ENCODE results near the gene CELF2.

Gene CELF2

DNA sequence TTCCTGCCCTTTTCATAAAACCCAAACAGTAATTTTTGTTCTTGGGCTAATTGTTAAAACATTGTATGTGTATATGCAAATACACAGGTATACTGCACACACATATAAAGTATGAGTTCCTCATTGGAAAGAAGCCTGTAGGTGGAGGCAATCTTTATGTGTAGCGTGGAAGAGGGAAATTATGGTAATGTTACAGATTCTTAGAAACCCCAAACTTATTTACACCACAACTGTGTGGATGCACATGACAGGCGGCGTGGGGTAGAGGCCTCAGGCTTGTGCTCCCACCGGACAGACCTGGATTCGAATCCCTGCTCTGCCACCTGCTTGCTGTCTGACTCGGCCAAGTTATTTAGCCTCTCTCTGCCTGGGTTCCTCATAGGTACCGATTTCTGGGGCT lies 223.0 kb downstream of the CELF2 start:
- no peak overlapping the region for H3K4me3 ChIP-seq (ENCODE audit: low read depth, low read length)
- no peaks in the 10 kb centered on the region for H3K27me3 ChIP-seq (ENCODE audit: insufficient read depth, low read length)
- peaks cover 6% of the 10 kb centered on the region for H3K4me1 ChIP-seq (ENCODE audit: control insufficient read depth, insufficient read depth, low read length, unreplicated experiment)
- H3K36me3 ChIP-seq (ENCODE audit: insufficient read depth, low read length): no peaks in the 10 kb centered on the region
- no peak overlapping the region for H2AFZ ChIP-seq (ENCODE audit: low read length, unreplicated experiment)
- H3K79me2 ChIP-seq (ENCODE audit: control insufficient read depth, insufficient read depth, low read length, unreplicated experiment): no peaks in the 10 kb centered on the region
- H3K27ac ChIP-seq (ENCODE audit: low read depth, low read length): no peak overlapping the region

DNA sequence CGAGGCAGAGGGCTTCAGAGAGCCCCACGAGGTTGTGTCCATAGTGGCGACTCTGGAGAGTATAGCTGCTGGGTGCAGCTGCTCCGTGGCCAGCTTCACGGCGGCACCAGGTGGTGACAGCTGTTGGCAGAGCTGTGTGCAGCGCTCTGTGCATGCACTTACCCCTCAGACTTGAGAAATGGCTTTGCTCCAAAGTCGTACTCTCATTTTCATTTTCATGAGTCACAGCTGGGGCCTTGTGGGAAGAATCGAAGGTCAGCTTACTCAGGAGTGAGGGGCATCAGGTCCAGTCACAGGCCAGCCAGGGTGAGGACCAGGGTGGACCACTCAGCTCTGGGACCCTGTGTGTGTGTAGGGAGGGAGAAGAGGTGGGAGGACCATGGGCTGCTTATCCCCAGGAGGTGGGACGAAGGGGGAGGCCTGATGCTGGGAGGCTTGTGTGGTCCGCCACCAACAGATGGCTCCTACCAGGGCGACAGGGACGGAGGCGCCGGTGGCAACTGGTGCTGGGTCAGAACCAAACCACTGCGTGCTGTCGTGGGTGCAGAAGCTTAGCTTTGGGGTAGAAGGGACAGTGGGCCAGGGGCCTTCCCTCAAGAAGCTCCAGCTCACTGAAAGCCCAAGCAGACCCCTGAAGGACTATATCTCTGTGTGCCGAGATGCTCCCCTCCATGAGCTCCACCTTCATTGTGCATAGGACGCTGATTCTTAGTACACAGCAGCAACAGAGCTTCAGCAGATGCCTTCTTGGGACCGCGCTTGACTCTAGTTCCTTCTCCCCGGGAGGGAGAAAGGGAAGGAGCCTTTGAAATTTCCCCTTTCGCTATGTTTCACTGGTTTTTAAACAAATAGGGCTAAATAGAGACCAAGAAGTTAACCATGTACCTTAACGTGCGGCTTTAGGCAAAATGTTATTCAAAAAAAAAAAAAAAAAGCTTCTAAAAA lies 225.0 kb downstream of the CELF2 start:
- Histone ChIP-seq H3K79me2 (ENCODE audit: control insufficient read depth, insufficient read depth, low read length, unreplicated experiment) (no peaks in the 10 kb centered on the region), H3K4me1 (ENCODE audit: control insufficient read depth, insufficient read depth, low read length, unreplicated experiment) (peaks cover 6% of the 10 kb centered on the region), H3K27ac (ENCODE audit: low read depth, low read length) (no peak overlapping the region), H3K36me3 (ENCODE audit: insufficient read depth, low read length) (no peaks in the 10 kb centered on the region), H3K27me3 (ENCODE audit: insufficient read depth, low read length) (no peaks in the 10 kb centered on the region), H3K4me3 (ENCODE audit: low read depth, low read length) (no peak overlapping the region), H2AFZ (ENCODE audit: low read length, unreplicated experiment) (no peak overlapping the region)

DNA sequence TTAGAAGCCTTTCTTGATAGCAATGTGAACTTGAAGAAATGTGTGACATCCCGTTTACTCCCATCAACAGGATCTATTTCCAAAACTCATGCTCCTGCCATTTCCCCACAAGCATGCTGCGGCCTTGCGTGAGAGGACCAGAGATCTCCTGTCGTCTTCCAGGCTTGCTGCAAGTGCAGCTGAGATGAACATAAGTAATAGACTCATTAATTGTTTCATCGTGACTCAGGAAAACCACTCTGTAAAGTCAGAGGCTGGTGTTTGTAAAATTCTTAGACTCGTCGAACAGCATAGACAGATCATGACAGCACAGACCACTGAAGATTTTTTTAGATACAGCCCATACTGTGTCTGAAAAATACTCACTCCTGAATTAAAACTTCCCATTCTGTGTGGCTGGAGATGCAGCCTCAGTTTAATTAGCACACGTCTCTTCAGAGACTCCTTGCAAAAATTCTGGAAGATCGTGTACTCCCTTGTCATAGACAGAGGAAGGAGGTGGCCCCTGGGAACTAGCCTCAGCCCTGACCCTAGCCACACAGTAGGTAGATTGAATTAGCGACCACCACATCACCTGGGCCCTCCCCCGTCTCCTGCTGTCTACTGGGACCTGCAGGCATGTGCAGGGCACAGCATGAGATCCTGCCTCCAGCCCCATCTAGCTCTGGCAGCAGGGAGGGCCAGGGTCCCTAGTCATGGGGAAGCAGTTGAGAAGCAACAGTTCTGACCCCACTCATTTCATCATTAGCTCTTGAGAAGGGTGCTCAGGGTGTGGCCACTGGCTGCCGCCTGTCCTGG lies 226.0 kb downstream of the CELF2 start:
- H3K27me3 ChIP-seq (ENCODE audit: insufficient read depth, low read length): no peaks in the 10 kb centered on the region
- H2AFZ ChIP-seq (ENCODE audit: low read length, unreplicated experiment): no peak overlapping the region
- H3K79me2 ChIP-seq (ENCODE audit: control insufficient read depth, insufficient read depth, low read length, unreplicated experiment): no peaks in the 10 kb centered on the region
- no peaks in the 10 kb centered on the region for H3K36me3 ChIP-seq (ENCODE audit: insufficient read depth, low read length)
- no peak overlapping the region for H3K27ac ChIP-seq (ENCODE audit: low read depth, low read length)
- no peak overlapping the region for H3K4me3 ChIP-seq (ENCODE audit: low read depth, low read length)
- peaks cover 6% of the 10 kb centered on the region for H3K4me1 ChIP-seq (ENCODE audit: control insufficient read depth, insufficient read depth, low read length, unreplicated experiment)

DNA sequence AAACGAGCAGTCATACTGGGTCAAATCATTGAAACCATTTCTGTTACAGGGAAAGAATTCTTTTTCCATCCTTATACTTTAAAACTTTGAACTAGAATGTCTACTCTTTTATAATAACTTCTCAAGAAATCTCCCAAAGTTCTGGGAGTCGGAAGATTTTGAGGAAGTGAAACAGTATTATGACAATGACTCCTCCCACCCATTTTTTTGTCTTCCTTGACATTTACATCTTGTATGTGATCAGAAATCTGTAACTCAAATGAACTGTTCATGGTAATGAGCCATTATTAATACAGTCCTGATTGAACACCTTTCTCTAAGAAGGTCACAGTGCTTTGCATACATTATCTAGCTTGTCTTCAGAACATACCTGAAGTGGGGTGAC lies 227.4 kb downstream of the CELF2 start:
- Histone ChIP-seq H3K36me3 (ENCODE audit: insufficient read depth, low read length) (no peaks in the 10 kb centered on the region), H2AFZ (ENCODE audit: low read length, unreplicated experiment) (no peak overlapping the region), H3K27ac (ENCODE audit: low read depth, low read length) (no peak overlapping the region), H3K4me1 (ENCODE audit: control insufficient read depth, insufficient read depth, low read length, unreplicated experiment) (peaks cover 6% of the 10 kb centered on the region), H3K4me3 (ENCODE audit: low read depth, low read length) (no peak overlapping the region), H3K27me3 (ENCODE audit: insufficient read depth, low read length) (no peaks in the 10 kb centered on the region), H3K79me2 (ENCODE audit: control insufficient read depth, insufficient read depth, low read length, unreplicated experiment) (no peaks in the 10 kb centered on the region)

DNA sequence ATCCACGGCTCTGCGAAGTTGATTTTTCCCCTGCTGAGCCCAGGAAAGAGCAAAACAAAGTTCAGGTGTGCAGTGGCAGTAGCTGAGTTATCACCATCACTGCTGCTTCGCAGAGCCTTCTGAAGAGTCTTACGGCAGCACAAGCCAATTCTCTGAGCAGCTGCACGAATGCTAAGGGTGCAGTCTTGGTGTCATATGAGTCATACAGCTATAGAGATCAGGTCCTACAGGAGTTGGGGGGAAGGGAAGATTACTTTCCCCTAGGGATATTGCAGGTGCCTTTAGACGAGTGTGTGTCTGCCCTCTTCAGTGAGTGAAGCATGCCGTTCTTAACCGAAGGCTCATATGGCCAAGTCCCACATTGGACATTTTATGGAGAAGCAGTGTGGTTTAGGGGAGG lies 227.8 kb downstream of the CELF2 start:
- H3K27me3 ChIP-seq (ENCODE audit: insufficient read depth, low read length): no peaks in the 10 kb centered on the region
- H3K27ac ChIP-seq (ENCODE audit: low read depth, low read length): no peak overlapping the region
- no peaks in the 10 kb centered on the region for H3K36me3 ChIP-seq (ENCODE audit: insufficient read depth, low read length)
- no peaks in the 10 kb centered on the region for H3K79me2 ChIP-seq (ENCODE audit: control insufficient read depth, insufficient read depth, low read length, unreplicated experiment)
- H2AFZ ChIP-seq (ENCODE audit: low read length, unreplicated experiment): no peak overlapping the region
- H3K4me1 ChIP-seq (ENCODE audit: control insufficient read depth, insufficient read depth, low read length, unreplicated experiment): peaks cover 6% of the 10 kb centered on the region
- H3K4me3 ChIP-seq (ENCODE audit: low read depth, low read length): no peak overlapping the region

DNA sequence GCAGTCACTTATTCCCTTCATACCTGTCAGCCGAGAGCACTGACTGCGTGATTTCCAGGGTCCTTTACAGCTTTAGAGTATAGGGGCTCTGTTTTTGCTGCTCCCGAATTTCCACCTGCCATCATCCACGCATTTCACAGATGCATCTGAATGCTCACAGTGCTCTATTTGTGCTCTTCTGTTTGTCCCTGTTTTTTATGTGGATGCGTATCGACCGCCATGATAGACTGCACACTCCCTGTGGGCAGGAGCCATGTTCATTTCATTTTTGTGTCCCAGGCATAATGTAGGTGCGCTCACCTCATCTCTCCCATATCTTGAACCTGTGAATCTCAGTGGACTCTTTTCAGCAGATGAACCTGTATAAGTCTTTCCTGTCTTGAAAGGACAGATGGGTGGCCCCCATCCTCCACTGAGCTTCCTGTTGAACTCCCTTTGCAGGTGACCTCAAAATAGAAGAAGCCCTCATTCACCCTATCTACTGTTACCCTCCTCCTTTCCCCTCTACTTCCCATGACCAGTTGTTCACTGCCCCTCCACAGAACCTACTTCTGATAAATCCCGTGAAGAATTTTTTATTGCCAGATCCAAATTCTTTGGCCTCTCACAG lies 228.4 kb downstream of the CELF2 start:
- no peak overlapping the region for H2AFZ ChIP-seq (ENCODE audit: low read length, unreplicated experiment)
- H3K4me3 ChIP-seq (ENCODE audit: low read depth, low read length): no peak overlapping the region
- no peaks in the 10 kb centered on the region for H3K27me3 ChIP-seq (ENCODE audit: insufficient read depth, low read length)
- peaks cover 6% of the 10 kb centered on the region for H3K4me1 ChIP-seq (ENCODE audit: control insufficient read depth, insufficient read depth, low read length, unreplicated experiment)
- H3K27ac ChIP-seq (ENCODE audit: low read depth, low read length): no peak overlapping the region
- H3K79me2 ChIP-seq (ENCODE audit: control insufficient read depth, insufficient read depth, low read length, unreplicated experiment): no peaks in the 10 kb centered on the region
- no peaks in the 10 kb centered on the region for H3K36me3 ChIP-seq (ENCODE audit: insufficient read depth, low read length)

DNA sequence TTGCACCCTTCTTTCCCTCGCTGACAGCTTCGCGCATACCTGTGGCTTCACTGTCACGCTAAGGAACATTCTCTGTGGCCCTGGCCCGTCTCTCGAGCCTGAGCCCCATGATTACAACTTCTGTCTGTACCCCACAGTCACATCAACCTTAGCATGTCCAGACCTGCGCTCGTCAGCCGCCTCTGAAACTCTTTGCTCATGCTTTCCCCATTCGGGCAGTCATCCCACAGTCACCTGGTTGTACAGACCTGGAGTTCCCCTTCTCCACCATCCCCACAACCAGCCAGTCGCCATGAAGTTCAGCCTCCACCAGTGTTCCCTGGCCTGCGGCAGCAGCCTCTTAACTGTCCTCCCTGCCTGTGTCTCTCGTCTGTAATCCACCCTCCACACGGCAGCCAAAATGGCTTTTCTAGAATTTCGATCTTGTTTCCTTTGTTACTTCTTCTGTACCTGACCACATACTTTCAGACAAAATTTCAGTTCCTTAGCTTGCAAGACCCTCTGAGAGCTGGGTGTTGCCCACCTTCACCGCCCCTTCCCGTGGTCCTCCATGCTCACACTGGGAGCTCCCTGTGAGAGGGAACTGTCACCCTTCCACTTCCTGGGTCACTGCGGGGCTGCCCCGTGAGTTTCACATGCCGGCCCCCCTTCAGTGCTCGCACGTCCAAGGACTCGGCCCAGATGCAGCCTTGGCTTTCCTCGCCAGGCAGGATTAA lies 229.2 kb downstream of the CELF2 start:
- Histone ChIP-seq H3K36me3 (ENCODE audit: insufficient read depth, low read length) (no peaks in the 10 kb centered on the region), H3K27me3 (ENCODE audit: insufficient read depth, low read length) (no peaks in the 10 kb centered on the region), H3K27ac (ENCODE audit: low read depth, low read length) (no peak overlapping the region), H3K4me3 (ENCODE audit: low read depth, low read length) (no peak overlapping the region), H3K4me1 (ENCODE audit: control insufficient read depth, insufficient read depth, low read length, unreplicated experiment) (peaks cover 5% of the 10 kb centered on the region), H3K79me2 (ENCODE audit: control insufficient read depth, insufficient read depth, low read length, unreplicated experiment) (no peaks in the 10 kb centered on the region), H2AFZ (ENCODE audit: low read length, unreplicated experiment) (no peak overlapping the region)

DNA sequence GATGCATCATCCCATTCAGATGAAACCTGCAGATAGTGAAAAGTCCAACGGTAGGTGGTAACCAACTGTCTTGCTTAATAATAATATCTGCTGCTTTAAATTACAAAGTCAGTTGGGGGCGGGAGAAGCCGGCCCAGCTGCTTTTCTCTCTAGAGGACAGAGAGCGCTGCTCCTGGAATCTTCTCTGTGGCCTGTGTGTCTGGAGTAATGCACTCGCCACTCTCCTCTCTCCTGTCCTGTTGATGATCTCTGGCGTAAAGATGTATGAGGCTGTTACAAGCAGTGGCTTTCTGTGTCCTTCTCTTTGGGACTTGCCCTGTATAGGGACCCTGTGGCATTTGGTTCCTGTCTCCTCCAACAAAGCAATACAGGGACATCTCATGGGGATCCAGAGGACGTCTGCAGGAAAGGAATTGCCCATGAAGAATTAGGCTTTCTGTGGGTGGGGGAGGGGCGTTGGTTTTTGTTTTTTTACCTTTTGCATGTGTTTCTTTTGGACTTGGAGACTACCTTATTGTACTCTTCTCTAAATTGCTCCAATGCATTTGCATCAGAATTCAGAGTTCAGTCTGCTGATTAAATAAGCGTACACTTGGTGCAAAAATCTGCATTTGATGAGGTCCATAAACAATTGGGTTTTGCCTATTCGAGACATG lies 231.6 kb downstream of the CELF2 start:
- Histone ChIP-seq H2AFZ (ENCODE audit: low read length, unreplicated experiment) (no peak overlapping the region), H3K36me3 (ENCODE audit: insufficient read depth, low read length) (no peaks in the 10 kb centered on the region), H3K79me2 (ENCODE audit: control insufficient read depth, insufficient read depth, low read length, unreplicated experiment) (no peaks in the 10 kb centered on the region), H3K4me3 (ENCODE audit: low read depth, low read length) (no peak overlapping the region), H3K27me3 (ENCODE audit: insufficient read depth, low read length) (no peaks in the 10 kb centered on the region), H3K27ac (ENCODE audit: low read depth, low read length) (no peak overlapping the region), H3K4me1 (ENCODE audit: control insufficient read depth, insufficient read depth, low read length, unreplicated experiment) (no peaks in the 10 kb centered on the region)

DNA sequence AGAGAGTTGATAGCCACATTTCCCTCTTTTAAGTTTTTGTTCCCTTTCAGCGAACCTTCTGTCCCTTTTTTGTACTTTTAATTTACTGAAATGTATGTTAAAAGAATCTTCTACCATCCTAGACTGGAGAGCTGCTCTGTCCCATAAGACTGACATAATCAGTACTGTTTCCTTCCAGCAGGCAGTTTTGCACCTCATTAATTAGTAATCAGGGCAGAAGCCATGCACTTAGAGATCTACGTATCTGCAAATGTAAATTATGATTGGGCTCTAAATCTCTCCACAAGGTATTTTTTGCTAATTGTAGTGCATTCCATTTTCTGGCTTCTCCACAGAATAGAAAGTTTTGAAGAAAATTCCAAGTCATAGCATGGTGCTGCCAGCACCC lies 232.1 kb downstream of the CELF2 start:
- Histone ChIP-seq H3K4me1 (ENCODE audit: control insufficient read depth, insufficient read depth, low read length, unreplicated experiment) (no peaks in the 10 kb centered on the region), H3K27ac (ENCODE audit: low read depth, low read length) (no peak overlapping the region), H3K4me3 (ENCODE audit: low read depth, low read length) (no peak overlapping the region), H3K36me3 (ENCODE audit: insufficient read depth, low read length) (no peaks in the 10 kb centered on the region), H2AFZ (ENCODE audit: low read length, unreplicated experiment) (no peak overlapping the region), H3K27me3 (ENCODE audit: insufficient read depth, low read length) (no peaks in the 10 kb centered on the region), H3K79me2 (ENCODE audit: control insufficient read depth, insufficient read depth, low read length, unreplicated experiment) (no peaks in the 10 kb centered on the region)

DNA sequence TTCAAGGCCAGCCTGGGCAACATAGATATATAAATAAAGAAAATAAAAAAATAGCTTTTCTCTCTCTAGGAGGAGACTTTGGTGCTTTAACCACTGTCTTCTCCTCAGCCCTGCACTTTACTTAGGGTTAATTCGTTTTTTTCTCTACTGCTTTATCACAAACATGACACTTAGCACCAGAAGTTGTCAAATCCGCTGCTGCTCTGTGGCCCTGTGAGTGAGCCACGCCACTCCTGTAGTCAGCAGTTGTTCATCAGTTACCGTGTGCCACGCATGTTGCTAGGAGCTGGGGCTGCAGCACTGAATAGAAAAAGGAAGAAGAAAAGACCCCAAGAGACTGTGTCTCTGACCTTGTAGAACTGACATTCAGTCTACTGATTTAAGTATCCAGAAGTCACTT lies 232.6 kb downstream of the CELF2 start:
- no peaks in the 10 kb centered on the region for H3K27me3 ChIP-seq (ENCODE audit: insufficient read depth, low read length)
- H2AFZ ChIP-seq (ENCODE audit: low read length, unreplicated experiment): no peak overlapping the region
- H3K27ac ChIP-seq (ENCODE audit: low read depth, low read length): no peak overlapping the region
- no peaks in the 10 kb centered on the region for H3K36me3 ChIP-seq (ENCODE audit: insufficient read depth, low read length)
- no peaks in the 10 kb centered on the region for H3K79me2 ChIP-seq (ENCODE audit: control insufficient read depth, insufficient read depth, low read length, unreplicated experiment)
- no peaks in the 10 kb centered on the region for H3K4me1 ChIP-seq (ENCODE audit: control insufficient read depth, insufficient read depth, low read length, unreplicated experiment)
- H3K4me3 ChIP-seq (ENCODE audit: low read depth, low read length): no peak overlapping the region

Measured in ACC112 (cell line).